ENCODE data around the gene ZNF326. TPM values are rescaled to one million over a fixed set of nuclear protein-coding genes. Genes with fewer than 3 reads are reported as not detected.
"Not testable (repeated sequence)": the region's sequence is repeated elsewhere in the genome, so short reads cannot be mapped to it uniquely, and the experiment has no call there.

ZNF326 gene
- total and polyA plus RNA-seq, 3 donors from 2014 or later, result 9.5 to 30.2 (median 28.6) TPM

- peaks cover 5% of the 10 kb centered on the region for H3K4me1 ChIP-seq
- TF ChIP-seq POLR2A (IDR thresholded peaks at IDR 0.05), result no peak
- no peak for TF ChIP-seq CTCF (IDR thresholded peaks at IDR 0.05)
- H3K36me3 ChIP-seq (ENCODE audit: low read depth, missing control alignments), result no peaks in the 10 kb centered on the region
- peak overlapping the region; percentile 97 to 98 for H3K4me3 ChIP-seq
- intact Hi-C loops (cut with DNase I; ENCODE audit: low total_unique reads), result no loop called here
- H3K27ac ChIP-seq, result peak overlapping the region; percentile 98 to 99
- DNase-seq, result no peak
- 54 to 59% methylated on average over 16 of the region's 16 CpGs for WGBS, 2 donors
- H3K9me3 ChIP-seq, result no peaks in the 10 kb centered on the region
- no peaks in the 10 kb centered on the region for H3K27me3 ChIP-seq
Measured at GRCh38 chr1:89994231-89994804, 592 bp upstream of the ZNF326 start.

DNA sequence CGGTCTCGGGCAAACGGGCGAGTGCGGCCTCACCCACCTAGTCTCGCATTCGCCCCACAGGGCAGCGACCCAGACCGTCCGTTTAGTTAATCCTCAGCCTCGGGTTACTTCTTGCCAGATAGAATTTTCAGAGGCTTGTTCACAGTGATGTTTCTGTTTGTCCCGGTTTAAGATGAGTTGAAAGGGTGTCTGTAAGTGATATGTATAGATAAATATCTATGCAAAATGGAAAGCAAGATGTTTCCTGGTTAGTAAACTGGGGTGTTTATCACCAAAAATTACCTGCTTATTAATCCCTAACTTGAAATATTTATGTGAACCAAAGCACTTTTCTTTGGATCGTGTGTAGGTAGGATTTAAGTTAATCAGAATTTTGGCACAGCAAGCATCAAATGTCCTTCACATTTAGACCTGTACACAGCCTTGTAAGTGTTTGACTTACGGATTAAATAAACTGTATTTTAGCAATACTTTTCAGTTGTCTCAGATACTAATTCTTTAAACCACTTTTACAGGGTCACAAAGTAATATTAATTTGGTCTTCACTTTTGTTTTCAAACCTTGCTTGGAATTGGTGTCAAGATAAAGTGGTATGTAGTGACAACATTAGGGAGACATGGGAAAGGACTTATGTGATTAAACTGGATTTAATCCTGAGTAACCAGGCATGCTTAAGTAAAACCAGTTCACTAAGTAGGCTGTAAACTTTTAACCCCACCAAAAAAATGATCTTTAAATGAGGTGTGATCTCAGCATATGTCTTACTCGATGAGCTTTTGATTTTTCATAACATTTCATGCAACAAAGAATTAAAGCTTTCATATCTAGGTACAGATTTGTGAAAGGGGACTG is 914 bp downstream of the ZNF326 start:
- intact Hi-C loops (cut with DNase I; ENCODE audit: low total_unique reads), result no loop called here
- Histone ChIP-seq H3K36me3 (ENCODE audit: low read depth, missing control alignments) (no peaks in the 10 kb centered on the region), H3K9me3 (no peaks in the 10 kb centered on the region), H3K27me3 (no peaks in the 10 kb centered on the region), H3K4me1 (peaks cover 5% of the 10 kb centered on the region), H3K27ac (peak overlapping the region; percentile 98 to 99), H3K4me3 (peak overlapping the region; percentile 97 to 98)
- DNase-seq, result no peak
- WGBS, 2 donors, result 1 to 3% methylated on average over 15 of the region's 15 CpGs
- TF ChIP-seq CTCF (IDR thresholded peaks at IDR 0.05), result no peak
- no peak for TF ChIP-seq POLR2A (IDR thresholded peaks at IDR 0.05)

DNA sequence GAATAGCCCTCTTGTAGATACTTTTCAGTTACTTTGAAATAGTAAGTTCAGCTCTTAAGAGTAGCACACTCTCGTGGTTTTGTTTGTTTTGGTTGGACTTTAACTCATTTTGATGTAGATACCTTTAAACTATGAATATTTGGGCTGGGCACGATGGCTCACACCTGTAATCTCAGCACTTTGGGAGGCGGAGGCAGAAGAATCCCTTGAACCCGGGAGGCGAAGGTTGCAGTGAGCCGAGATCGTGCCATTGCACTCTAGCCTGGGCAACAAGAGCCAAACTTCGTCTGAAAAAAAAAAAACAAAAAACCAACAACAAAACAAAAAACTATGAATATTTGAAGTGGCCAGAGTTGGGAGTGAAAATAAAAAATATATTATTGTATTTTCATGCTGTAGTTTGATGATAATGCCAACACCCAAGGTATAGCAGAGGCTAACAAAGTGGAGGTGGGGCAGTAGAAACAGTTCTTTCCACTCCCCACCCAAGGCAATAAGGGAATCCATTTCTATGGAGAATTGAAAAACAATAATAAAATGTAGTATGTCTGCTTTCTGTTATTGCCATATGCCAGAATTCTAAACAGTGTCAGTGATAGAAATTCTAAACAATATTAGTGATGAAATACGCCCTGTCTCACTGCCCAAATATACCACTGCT is 1.7 kb downstream of the ZNF326 start:
- H3K36me3 ChIP-seq (ENCODE audit: low read depth, missing control alignments), result no peaks in the 10 kb centered on the region
- intact Hi-C loops (cut with DNase I; ENCODE audit: low total_unique reads), result no loop called here

DNA sequence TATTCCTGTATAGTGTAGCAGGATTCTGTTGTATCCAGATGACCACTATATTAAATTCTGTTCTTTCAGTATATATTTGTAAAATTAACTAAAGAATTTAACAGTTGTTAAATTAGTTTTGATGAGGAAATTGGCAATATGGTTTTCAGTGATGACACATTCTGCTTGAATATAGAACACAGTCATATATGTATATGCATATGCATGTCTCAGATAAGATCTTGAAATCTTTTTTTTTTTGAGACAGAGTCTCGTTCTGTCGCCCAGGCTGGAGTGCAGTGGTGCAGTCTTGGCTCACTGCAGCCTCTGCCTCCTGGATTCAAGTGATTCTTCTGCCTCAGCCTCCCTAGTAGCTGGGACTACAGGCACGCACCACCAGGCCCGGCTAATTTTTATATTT is 2.2 kb downstream of the ZNF326 start:
- H3K36me3 ChIP-seq (ENCODE audit: low read depth, missing control alignments); intact Hi-C loops (cut with DNase I; ENCODE audit: low total_unique reads); H3K9me3 ChIP-seq; DNase-seq; H3K27me3 ChIP-seq; H3K27ac ChIP-seq; H3K4me3 ChIP-seq; H3K4me1 ChIP-seq: not testable (repeated sequence)
- 68% methylated on average over 4 of the region's 4 CpGs for WGBS, 2 donors

More for the DNA sequence above, 1.7 kb downstream of the ZNF326 start:
- 29 to 30% methylated on average over 9 of the region's 9 CpGs for WGBS, 2 donors
- no peak for DNase-seq
- peaks cover 5% of the 10 kb centered on the region for H3K4me1 ChIP-seq
- no peaks in the 10 kb centered on the region for H3K9me3 ChIP-seq
- peak overlapping the region in 1 of 2 donors; percentile 98 for H3K4me3 ChIP-seq
- no peak for TF ChIP-seq CTCF (IDR thresholded peaks at IDR 0.05)
- no peak for TF ChIP-seq POLR2A (IDR thresholded peaks at IDR 0.05)
- no peaks in the 10 kb centered on the region for H3K27me3 ChIP-seq
- peak overlapping the region; percentile 98 to 99 for H3K27ac ChIP-seq

DNA sequence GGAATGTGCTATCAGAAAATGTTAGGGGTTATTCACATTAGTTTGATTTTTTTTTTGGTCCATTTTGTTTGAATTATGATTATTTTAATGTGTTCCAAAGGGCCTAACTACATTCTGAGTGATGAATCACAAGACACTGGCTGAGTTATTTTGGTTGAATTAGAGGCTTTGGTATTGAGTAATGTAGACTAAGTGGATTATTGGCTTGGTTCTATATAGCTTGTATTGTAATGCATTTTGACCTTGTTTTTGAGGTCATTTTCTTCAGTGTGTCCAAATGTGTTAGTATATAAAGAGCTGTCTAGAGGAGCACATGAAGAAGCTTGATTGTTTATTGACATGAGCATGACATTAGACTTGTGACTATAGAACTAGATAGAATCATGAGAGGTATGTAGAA is 3.4 kb downstream of the ZNF326 start:
- no peaks in the 10 kb centered on the region for H3K9me3 ChIP-seq
- no peak for TF ChIP-seq POLR2A (IDR thresholded peaks at IDR 0.05)
- TF ChIP-seq CTCF (IDR thresholded peaks at IDR 0.05), result no peak
- no peak overlapping the region for H3K4me3 ChIP-seq
- H3K27ac ChIP-seq, result no peak overlapping the region
- H3K27me3 ChIP-seq, result no peaks in the 10 kb centered on the region
- intact Hi-C loops (cut with DNase I; ENCODE audit: low total_unique reads), result no loop called here
- H3K4me1 ChIP-seq, result peaks cover 5% of the 10 kb centered on the region
- H3K36me3 ChIP-seq (ENCODE audit: low read depth, missing control alignments), result no peaks in the 10 kb centered on the region
- no peak for DNase-seq
